ENCODE results near the gene NDOR1. TPM values are rescaled to one million over a fixed set of nuclear protein-coding genes. Genes with fewer than 3 reads are reported as not detected.
A peak's percentile ranks its signal among the peaks of the same experiment; 100 is the strongest.

NDOR1 gene
- total and polyA plus RNA-seq, 12 donors: 4.6 to 10.6 (median 5.6) TPM

DNA sequence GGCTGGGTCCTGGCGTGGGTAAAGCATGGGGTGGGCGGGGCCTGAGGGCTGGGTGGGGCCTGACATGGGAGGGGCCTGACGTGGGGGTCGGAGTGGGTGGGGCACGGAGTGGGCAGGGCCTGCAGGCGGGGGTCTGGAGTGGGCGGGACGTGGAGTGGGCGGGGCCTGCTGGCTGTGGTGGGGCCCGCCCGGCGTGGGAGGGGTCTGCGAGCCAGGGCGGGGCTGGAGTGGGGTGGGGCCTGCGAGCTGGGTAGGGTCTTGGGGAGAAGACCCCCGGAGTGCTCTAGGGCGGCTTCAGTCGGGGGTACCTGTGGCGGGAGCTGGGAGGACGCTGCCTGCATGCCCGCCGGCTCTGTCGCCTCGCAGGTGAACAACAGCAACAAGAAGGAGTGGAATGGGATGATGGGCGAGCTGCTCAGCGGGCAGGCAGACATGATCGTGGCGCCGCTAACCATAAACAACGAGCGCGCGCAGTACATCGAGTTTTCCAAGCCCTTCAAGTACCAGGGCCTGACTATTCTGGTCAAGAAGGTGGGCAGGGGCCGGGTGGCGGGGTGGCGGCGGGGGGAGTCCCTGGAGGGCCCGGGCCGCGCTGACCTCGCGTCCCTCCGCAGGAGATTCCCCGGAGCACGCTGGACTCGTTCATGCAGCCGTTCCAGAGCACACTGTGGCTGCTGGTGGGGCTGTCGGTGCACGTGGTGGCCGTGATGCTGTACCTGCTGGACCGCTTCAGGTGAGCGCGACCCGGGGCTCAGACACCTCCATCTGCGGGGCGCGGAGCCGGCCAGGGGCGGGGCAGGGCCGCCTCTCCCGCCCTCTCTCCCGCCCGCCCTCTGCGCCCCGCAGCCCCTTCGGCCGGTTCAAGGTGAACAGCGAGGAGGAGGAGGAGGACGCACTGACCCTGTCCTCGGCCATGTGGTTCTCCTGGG is 43.7 kb upstream of the NDOR1 start:
- intact Hi-C loops (cut with DNase I): no loop called here
- DNase-seq: no peak
- H3K4me3 ChIP-seq: no peak overlapping the region
- TF ChIP-seq, protein P1, sequence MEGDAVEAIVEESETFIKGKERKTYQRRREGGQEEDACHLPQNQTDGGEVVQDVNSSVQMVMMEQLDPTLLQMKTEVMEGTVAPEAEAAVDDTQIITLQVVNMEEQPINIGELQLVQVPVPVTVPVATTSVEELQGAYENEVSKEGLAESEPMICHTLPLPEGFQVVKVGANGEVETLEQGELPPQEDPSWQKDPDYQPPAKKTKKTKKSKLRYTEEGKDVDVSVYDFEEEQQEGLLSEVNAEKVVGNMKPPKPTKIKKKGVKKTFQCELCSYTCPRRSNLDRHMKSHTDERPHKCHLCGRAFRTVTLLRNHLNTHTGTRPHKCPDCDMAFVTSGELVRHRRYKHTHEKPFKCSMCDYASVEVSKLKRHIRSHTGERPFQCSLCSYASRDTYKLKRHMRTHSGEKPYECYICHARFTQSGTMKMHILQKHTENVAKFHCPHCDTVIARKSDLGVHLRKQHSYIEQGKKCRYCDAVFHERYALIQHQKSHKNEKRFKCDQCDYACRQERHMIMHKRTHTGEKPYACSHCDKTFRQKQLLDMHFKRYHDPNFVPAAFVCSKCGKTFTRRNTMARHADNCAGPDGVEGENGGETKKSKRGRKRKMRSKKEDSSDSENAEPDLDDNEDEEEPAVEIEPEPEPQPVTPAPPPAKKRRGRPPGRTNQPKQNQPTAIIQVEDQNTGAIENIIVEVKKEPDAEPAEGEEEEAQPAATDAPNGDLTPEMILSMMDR (IDR thresholded peaks at IDR 0.05): no peak
- no peaks in the 10 kb centered on the region for H3K9me3 ChIP-seq
- H3K27me3 ChIP-seq: peaks cover 64 to 100% (median 100%) of the 10 kb centered on the region in 7 donors
- no peak overlapping the region for H3K27ac ChIP-seq
- peaks cover 3 to 23% (median 17%) of the 10 kb centered on the region in 9 donors for H3K4me1 ChIP-seq
- WGBS, 2 donors: 3 to 5% methylated on average over 55 to 69 of the region's 71 CpGs
- H3K36me3 ChIP-seq: no peaks in the 10 kb centered on the region
- no peak for ATAC-seq

DNA sequence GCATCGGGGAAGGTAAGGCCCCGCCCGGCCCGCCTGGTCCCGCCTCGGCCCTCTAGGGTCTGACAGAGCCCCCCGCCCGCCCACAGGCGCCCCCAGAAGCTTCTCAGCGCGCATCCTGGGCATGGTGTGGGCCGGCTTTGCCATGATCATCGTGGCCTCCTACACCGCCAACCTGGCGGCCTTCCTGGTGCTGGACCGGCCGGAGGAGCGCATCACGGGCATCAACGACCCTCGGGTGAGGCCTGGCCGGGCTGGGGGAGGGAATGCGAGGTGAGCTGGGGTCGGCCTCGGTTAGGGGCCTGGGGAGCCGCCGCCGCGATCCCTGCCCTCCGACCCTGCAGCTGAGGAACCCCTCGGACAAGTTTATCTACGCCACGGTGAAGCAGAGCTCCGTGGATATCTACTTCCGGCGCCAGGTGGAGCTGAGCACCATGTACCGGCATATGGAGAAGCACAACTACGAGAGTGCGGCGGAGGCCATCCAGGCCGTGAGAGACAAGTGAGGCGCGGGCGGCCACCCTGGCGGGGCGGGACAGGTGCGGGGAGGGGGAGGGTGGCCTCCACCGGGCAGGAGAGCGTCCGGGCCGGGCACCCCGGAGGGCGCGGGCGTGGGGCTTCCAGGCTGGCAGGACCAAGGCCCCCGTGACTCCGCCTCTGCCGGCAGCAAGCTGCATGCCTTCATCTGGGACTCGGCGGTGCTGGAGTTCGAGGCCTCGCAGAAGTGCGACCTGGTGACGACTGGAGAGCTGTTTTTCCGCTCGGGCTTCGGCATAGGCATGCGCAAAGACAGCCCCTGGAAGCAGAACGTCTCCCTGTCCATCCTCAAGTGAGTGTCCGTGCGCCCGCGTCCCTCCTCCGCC is 42.8 kb upstream of the NDOR1 start:
- WGBS, 2 donors: 4 to 6% methylated on average over 74 of the region's 74 CpGs
- H3K9me3 ChIP-seq: no peaks in the 10 kb centered on the region
- peaks cover 4 to 27% (median 20%) of the 10 kb centered on the region in 9 donors for H3K4me1 ChIP-seq
- H3K27ac ChIP-seq: no peak overlapping the region
- H3K27me3 ChIP-seq: peaks cover 72 to 100% (median 100%) of the 10 kb centered on the region in 7 donors
- H3K36me3 ChIP-seq: no peaks in the 10 kb centered on the region
- TF ChIP-seq, protein P1 (IDR thresholded peaks at IDR 0.05): peak in 3 of 9 donors; percentile 21 to 25 (median 22)
- peak overlapping the region; percentile 5 to 41 (median 30) for H3K4me3 ChIP-seq
- intact Hi-C loops (cut with DNase I): no loop called here
- ATAC-seq (peak in 5 of 8 donors; percentile 21 to 46 (median 41)), DNase-seq (no peak)

DNA sequence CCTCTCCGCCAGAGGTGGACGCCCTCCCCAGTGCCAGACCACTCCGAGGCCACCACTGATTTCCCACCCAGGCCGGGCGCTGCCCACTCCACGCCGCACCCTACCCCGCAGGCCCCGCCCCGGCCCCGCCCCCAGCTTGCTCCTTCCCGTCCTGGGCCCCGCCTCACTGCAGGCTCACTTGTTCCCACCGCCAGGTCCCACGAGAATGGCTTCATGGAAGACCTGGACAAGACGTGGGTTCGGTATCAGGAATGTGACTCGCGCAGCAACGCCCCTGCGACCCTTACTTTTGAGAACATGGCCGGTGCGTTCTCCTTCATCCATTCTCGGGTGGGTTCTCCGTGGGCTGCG is 42.2 kb upstream of the NDOR1 start:
- TF ChIP-seq, protein P1 (IDR thresholded peaks at IDR 0.05): no peak
- intact Hi-C loops (cut with DNase I): no loop called here
- no peaks in the 10 kb centered on the region for H3K36me3 ChIP-seq
- peaks cover 10 to 33% (median 26%) of the 10 kb centered on the region in 9 donors for H3K4me1 ChIP-seq
- peak overlapping the region; percentile 5 to 41 (median 30) for H3K4me3 ChIP-seq
- DNase-seq (no peak), ATAC-seq (peak in 1 of 8 donors; percentile 11)
- 26 to 28% methylated on average over 25 to 26 of the region's 26 CpGs for WGBS, 2 donors
- no peak overlapping the region for H3K27ac ChIP-seq
- no peaks in the 10 kb centered on the region for H3K9me3 ChIP-seq
- peaks cover 76 to 100% (median 100%) of the 10 kb centered on the region in 7 donors for H3K27me3 ChIP-seq

DNA sequence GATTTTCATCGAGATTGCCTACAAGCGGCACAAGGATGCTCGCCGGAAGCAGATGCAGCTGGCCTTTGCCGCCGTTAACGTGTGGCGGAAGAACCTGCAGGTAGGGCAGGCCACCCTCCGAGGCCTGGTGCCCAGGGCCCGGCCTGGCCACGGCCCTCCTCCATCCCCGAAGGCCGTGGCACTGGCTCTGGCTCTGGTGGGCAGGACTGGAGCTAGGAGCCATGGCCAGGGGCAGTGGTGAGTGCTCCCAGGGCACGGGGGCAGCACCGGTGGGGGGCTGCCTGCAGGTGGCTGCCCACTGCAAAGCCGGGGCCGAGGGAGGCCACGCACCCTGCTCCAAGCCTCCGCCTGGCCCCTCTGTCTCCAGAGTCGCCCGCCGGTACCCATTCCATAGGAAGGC is 41.7 kb upstream of the NDOR1 start:
- TF ChIP-seq, protein P1 (IDR thresholded peaks at IDR 0.05): no peak
- Histone ChIP-seq H3K4me1 (peaks cover 13 to 36% (median 30%) of the 10 kb centered on the region in 9 donors), H3K36me3 (no peaks in the 10 kb centered on the region), H3K27me3 (peaks cover 73 to 100% (median 99%) of the 10 kb centered on the region in 7 donors), H3K4me3 (no peak overlapping the region), H3K9me3 (no peaks in the 10 kb centered on the region), H3K27ac (no peak overlapping the region)
- no peak for DNase-seq
- ATAC-seq: no peak
- 78 to 79% methylated on average over 17 to 22 of the region's 22 CpGs for WGBS, 2 donors
- intact Hi-C loops (cut with DNase I): no loop called here
